Liver (tissue), 9 donors: Measurements from ENCODE around the gene SKI. TPM values are rescaled to one million over a fixed set of nuclear protein-coding genes. Genes with fewer than 3 reads are reported as not detected.
"Not testable (repeated sequence)": the region's sequence is repeated elsewhere in the genome, so short reads cannot be mapped to it uniquely, and the experiment has no call there.

Source experiments
- DNase-seq: peaks from one replicate; pipeline ENCODE4 v3.0.0-alpha.2; 2017; ENCODE audit warnings: low spot score
- H3K27ac ChIP-seq, 2 donors: one replicate each; pipeline ENCODE4 v1.7.0; 2013; ENCODE audit warnings: inconsistent platforms in 2 of 2, low read length in 2 of 2, control low read depth in 1 of 2, low read depth in 1 of 2, mild to moderate bottlenecking in 1 of 2
- H3K27me3 ChIP-seq, 4 donors: one replicate each; pipeline versions ENCODE4 v1.6.1 to v1.7.0; 2013; ENCODE audit warnings: low read length in 3 of 4, inconsistent platforms in 1 of 4, mild to moderate bottlenecking in 1 of 4, moderate library complexity in 1 of 4; ENCODE audit not compliant: control insufficient read depth in 4 of 4, insufficient read depth in 4 of 4
- H3K36me3 ChIP-seq, 4 donors: one replicate each; pipeline versions ENCODE4 v1.6.1 to v1.7.0; 2013; ENCODE audit warnings: low read length in 3 of 4, mild to moderate bottlenecking in 3 of 4, low read depth in 1 of 4, moderate library complexity in 1 of 4; ENCODE audit not compliant: control insufficient read depth in 4 of 4, insufficient read depth in 3 of 4
- H3K4me1 ChIP-seq, 4 donors: one replicate each; pipeline versions ENCODE4 v1.6.1 to v1.7.0; 2013; ENCODE audit warnings: low read length in 3 of 4, mild to moderate bottlenecking in 3 of 4, moderate library complexity in 1 of 4; ENCODE audit not compliant: control insufficient read depth in 4 of 4, insufficient read depth in 4 of 4
- H3K4me3 ChIP-seq, 3 donors: one replicate each; pipeline versions ENCODE4 v1.6.1 to v1.7.0; 2013; ENCODE audit warnings: low read length in 3 of 3, control low read depth in 1 of 3, low read depth in 1 of 3, mild to moderate bottlenecking in 1 of 3
- H3K9ac ChIP-seq, 2 donors: one replicate each; pipeline ENCODE4 v1.7.0; 2013; ENCODE audit warnings: low read length in 2 of 2, mild to moderate bottlenecking in 2 of 2, moderate library complexity in 2 of 2, control low read depth in 1 of 2, low read depth in 1 of 2
- H3K9me3 ChIP-seq, 4 donors: one replicate each; pipeline versions ENCODE4 v1.6.1 to v1.7.0; 2013; ENCODE audit warnings: low read length in 3 of 4; ENCODE audit not compliant: control insufficient read depth in 4 of 4
- EGR1 ChIP-seq, 2 donors: IDR thresholded peaks; 2 replicates each; pipeline ENCODE4 v1.6.1; 2016 to 2018; ENCODE audit warnings: antibody characterized with exemption in 2 of 2, low read depth in 2 of 2
- FOXA1 ChIP-seq: IDR thresholded peaks from 2 replicates; pipeline ENCODE4 v1.6.1; 2016; ENCODE audit warnings: antibody characterized with exemption
- GABPA ChIP-seq, 2 donors: IDR thresholded peaks in 1 of 2; conservative IDR thresholded peaks in 1 of 2; 2 replicates each; pipeline ENCODE4 v1.6.1; 2016; ENCODE audit warnings: antibody characterized with exemption in 2 of 2, mild to moderate bottlenecking in 1 of 2, moderate library complexity in 1 of 2
- NR2F2 ChIP-seq: IDR thresholded peaks from 2 replicates; pipeline ENCODE4 v1.6.1; 2016; ENCODE audit warnings: antibody characterized with exemption
- RXRA ChIP-seq, 2 donors: IDR thresholded peaks; 2 replicates each; pipeline ENCODE4 v1.6.1; 2017 to 2018; ENCODE audit warnings: antibody characterized with exemption in 2 of 2, mild to moderate bottlenecking in 1 of 2
- WGBS: extraction: QIAGEN DNeasy Blood & Tissue Kit; methylation state at CpG from one replicate; pipeline ENCODE4 v1.1.7; 2013; 5-methylcytosine and 5-hydroxymethylcytosine counted together
- polyA plus RNA-seq, 2 donors: library from polyadenylated mRNA; stranded (reverse) in 1 of 2; unstranded in 1 of 2; fragments of 200-250 nt in 1 of 2; fragments of >200 nt in 1 of 2; fragmentation: Nextera tagmentation in 1 of 2; extraction: Ambion mirVana in 1 of 2; gene quantifications; one replicate each; pipeline versions ENCODE4 v1.2.1 to v1.2.3, GENCODE V29; 2013 to 2015
- total RNA-seq, 2 donors: library from RNA; depleted of rRNA; stranded (reverse); fragments of >200 nt; gene quantifications; one replicate each; pipeline ENCODE4 v1.2.3, GENCODE V29; 2014
- TF ChIP-seq, protein P1 (sequence below): fragments of 150-350 bp; IDR thresholded peaks from 2 replicates; pipeline ENCODE4 v1.5.1; 2017; ENCODE audit warnings: improper control_type of control experiment, low read depth, low read length; ENCODE audit not compliant: missing input control
- TF ChIP-seq, protein P2 (sequence below): IDR thresholded peaks from 2 replicates; pipeline ENCODE4 v1.6.1; 2016; ENCODE audit warnings: antibody characterized with exemption
- TF ChIP-seq, protein P3 (sequence below): IDR thresholded peaks from 2 replicates; pipeline ENCODE4 v1.6.1; 2016; ENCODE audit warnings: antibody characterized with exemption, mild to moderate bottlenecking
- TF ChIP-seq, protein P4 (sequence below): IDR thresholded peaks from 2 replicates; pipeline ENCODE4 v1.6.1; 2016; ENCODE audit warnings: antibody characterized with exemption
- donor health status: healthy.
- donor health status: healthy.
- donor health status: healthy.
- donor health status: healthy.
- donor health status: healthy.

Gene SKI
- total and polyA plus RNA-seq, 4 donors, result 3.2 to 21.3 (median 19.5) TPM

DNA sequence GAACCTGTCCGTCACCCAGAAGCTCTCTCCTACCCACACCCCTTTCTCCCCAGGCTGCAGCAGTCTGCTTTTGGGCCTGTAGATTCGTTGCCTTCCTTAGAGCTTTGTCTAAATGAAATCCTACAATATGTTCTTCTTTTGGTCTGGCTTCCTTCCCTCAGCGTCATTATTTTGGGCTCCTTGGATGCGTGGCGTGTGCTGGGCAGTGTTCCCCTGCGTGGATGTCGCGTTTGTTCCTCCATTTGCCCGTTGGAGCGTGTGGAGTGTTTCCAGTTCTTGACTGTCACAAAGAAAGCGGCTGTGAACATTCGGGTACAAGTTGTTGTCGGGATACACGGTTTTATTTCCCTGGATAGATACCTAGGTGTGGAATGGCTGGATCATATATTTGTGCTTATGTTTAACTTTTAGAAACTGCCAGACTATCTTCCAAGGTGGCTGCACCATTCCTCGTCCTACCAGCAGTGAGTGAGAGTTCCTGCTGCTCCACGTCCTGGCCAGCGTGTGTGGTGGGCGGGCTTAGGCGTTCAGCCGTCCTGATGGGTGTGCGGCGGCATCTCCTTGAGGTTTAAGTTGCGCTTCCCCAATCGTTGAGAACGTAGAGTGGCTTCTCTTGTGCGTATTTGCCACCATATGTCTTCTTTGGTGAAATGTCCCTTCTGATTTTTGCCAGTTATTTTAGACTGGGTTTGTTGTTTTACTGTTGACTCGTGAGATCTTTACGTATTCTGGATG, 31.7 kb downstream of the SKI start:
- H3K27ac ChIP-seq, result no peak overlapping the region
- DNase-seq, result no peak
- H3K4me3 ChIP-seq, result no peak overlapping the region
- no peaks in the 10 kb centered on the region for H3K27me3 ChIP-seq
- peaks cover 0 to 18% (median 7%) of the 10 kb centered on the region in 4 donors for H3K4me1 ChIP-seq
- H3K36me3 ChIP-seq, result no peaks in the 10 kb centered on the region
- H3K9me3 ChIP-seq, result peaks cover 0 to 3% (median 0%) of the 10 kb centered on the region in 4 donors
- no peak overlapping the region for H3K9ac ChIP-seq
- TF ChIP-seq NR2F2, result no peak
- TF ChIP-seq, protein P1, sequence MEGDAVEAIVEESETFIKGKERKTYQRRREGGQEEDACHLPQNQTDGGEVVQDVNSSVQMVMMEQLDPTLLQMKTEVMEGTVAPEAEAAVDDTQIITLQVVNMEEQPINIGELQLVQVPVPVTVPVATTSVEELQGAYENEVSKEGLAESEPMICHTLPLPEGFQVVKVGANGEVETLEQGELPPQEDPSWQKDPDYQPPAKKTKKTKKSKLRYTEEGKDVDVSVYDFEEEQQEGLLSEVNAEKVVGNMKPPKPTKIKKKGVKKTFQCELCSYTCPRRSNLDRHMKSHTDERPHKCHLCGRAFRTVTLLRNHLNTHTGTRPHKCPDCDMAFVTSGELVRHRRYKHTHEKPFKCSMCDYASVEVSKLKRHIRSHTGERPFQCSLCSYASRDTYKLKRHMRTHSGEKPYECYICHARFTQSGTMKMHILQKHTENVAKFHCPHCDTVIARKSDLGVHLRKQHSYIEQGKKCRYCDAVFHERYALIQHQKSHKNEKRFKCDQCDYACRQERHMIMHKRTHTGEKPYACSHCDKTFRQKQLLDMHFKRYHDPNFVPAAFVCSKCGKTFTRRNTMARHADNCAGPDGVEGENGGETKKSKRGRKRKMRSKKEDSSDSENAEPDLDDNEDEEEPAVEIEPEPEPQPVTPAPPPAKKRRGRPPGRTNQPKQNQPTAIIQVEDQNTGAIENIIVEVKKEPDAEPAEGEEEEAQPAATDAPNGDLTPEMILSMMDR, result no peak
- TF ChIP-seq, protein P2, sequence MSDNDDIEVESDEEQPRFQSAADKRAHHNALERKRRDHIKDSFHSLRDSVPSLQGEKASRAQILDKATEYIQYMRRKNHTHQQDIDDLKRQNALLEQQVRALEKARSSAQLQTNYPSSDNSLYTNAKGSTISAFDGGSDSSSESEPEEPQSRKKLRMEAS, result no peak
- TF ChIP-seq, protein P3, sequence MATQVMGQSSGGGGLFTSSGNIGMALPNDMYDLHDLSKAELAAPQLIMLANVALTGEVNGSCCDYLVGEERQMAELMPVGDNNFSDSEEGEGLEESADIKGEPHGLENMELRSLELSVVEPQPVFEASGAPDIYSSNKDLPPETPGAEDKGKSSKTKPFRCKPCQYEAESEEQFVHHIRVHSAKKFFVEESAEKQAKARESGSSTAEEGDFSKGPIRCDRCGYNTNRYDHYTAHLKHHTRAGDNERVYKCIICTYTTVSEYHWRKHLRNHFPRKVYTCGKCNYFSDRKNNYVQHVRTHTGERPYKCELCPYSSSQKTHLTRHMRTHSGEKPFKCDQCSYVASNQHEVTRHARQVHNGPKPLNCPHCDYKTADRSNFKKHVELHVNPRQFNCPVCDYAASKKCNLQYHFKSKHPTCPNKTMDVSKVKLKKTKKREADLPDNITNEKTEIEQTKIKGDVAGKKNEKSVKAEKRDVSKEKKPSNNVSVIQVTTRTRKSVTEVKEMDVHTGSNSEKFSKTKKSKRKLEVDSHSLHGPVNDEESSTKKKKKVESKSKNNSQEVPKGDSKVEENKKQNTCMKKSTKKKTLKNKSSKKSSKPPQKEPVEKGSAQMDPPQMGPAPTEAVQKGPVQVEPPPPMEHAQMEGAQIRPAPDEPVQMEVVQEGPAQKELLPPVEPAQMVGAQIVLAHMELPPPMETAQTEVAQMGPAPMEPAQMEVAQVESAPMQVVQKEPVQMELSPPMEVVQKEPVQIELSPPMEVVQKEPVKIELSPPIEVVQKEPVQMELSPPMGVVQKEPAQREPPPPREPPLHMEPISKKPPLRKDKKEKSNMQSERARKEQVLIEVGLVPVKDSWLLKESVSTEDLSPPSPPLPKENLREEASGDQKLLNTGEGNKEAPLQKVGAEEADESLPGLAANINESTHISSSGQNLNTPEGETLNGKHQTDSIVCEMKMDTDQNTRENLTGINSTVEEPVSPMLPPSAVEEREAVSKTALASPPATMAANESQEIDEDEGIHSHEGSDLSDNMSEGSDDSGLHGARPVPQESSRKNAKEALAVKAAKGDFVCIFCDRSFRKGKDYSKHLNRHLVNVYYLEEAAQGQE, result no peak
- no peak for TF ChIP-seq FOXA1
- WGBS, result 91% methylated on average over 28 of the region's 28 CpGs

DNA sequence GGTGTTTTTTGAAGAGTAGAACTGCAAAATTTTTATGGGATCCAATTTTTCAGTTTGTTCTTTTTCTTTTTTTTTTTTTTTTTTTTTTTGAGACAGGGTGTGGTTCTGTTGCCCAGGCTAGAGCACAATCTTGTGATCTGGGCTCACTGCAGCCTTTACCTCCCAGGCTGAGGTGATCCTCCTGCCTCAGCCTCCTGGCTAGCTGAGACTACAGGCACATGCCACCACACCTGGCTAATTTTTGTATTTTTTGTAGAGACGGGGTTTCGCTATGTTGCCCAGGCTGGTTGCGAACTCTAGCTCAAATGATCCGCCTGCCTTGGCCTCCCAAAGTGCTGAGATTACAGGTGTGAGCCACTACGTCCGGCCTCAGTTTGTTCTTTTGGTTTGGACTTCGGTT, 32.4 kb downstream of the SKI start:
- DNase-seq, H3K27me3 ChIP-seq, H3K36me3 ChIP-seq, H3K4me3 ChIP-seq, H3K9me3 ChIP-seq, H3K9ac ChIP-seq, H3K27ac ChIP-seq: not testable (repeated sequence)
- 75% methylated on average over 7 of the region's 7 CpGs for WGBS
- H3K4me1 ChIP-seq, result peaks cover 0 to 13% (median 7%) of the 10 kb centered on the region in 4 donors

DNA sequence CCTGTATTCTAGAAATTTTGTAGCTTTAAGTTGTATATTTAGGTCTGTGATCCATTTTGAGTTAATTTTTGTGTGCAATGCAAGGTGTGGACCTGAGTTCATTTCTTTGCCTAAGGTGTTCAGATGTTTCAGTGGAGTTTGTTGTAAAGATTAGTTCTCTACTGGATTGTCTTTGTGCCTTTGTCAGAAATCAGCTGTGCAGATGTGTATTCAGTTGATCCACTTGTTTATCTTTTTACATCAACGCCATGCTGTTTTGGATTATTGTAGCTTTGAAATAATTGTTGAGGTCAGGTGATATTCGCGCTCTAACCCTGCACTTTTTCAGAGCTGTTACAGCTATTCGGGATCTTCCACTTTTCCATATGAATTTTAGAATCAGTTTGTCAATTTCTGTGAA, 32.8 kb downstream of the SKI start:
- TF ChIP-seq GABPA (IDR thresholded peaks at IDR 0.05 in 1 of 2, conservative IDR thresholded peaks at IDR 0.05 in 1 of 2), result no peak
- TF ChIP-seq, protein P3, result no peak
- TF ChIP-seq NR2F2, result no peak
- no peak for TF ChIP-seq EGR1 (IDR thresholded peaks at IDR 0.05; ENCODE audit: low read depth in 2 of 2)
- TF ChIP-seq RXRA (IDR thresholded peaks at IDR 0.05), result no peak
- TF ChIP-seq, protein P4, sequence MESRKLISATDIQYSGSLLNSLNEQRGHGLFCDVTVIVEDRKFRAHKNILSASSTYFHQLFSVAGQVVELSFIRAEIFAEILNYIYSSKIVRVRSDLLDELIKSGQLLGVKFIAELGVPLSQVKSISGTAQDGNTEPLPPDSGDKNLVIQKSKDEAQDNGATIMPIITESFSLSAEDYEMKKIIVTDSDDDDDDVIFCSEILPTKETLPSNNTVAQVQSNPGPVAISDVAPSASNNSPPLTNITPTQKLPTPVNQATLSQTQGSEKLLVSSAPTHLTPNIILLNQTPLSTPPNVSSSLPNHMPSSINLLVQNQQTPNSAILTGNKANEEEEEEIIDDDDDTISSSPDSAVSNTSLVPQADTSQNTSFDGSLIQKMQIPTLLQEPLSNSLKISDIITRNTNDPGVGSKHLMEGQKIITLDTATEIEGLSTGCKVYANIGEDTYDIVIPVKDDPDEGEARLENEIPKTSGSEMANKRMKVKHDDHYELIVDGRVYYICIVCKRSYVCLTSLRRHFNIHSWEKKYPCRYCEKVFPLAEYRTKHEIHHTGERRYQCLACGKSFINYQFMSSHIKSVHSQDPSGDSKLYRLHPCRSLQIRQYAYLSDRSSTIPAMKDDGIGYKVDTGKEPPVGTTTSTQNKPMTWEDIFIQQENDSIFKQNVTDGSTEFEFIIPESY, result no peak
- TF ChIP-seq, protein P1, result no peak
- H3K4me3 ChIP-seq, result no peak overlapping the region
- H3K27ac ChIP-seq, result no peak overlapping the region
- H3K36me3 ChIP-seq, result no peaks in the 10 kb centered on the region
- no peak for DNase-seq
- 93% methylated on average over 4 of the region's 4 CpGs for WGBS
- peaks cover under 1 to 13% (median 7%) of the 10 kb centered on the region in 4 donors for H3K4me1 ChIP-seq
- peaks cover 0 to under 1% (median 0%) of the 10 kb centered on the region in 4 donors for H3K9me3 ChIP-seq
- H3K27me3 ChIP-seq, result no peaks in the 10 kb centered on the region
- no peak overlapping the region for H3K9ac ChIP-seq
